ENCODE results near the gene COPG2. TPM values are rescaled to one million over a fixed set of nuclear protein-coding genes. Genes with fewer than 3 reads are reported as not detected.

Gene COPG2
- total RNA-seq, 1 experiment from 2014 or later: 26.0 TPM

- CTCF ChIA-PET: no interaction called here
- H3K27ac ChIP-seq (ENCODE audit: low read length): no peak overlapping the region
- no peaks in the 10 kb centered on the region; the same call in 1 of the 2 replicates for H3K36me3 ChIP-seq (ENCODE audit: control insufficient read depth, insufficient read depth, low read length)
Measured at GRCh38 chr7:130649004-130649790, 19.4 kb downstream of the COPG2 start.

DNA sequence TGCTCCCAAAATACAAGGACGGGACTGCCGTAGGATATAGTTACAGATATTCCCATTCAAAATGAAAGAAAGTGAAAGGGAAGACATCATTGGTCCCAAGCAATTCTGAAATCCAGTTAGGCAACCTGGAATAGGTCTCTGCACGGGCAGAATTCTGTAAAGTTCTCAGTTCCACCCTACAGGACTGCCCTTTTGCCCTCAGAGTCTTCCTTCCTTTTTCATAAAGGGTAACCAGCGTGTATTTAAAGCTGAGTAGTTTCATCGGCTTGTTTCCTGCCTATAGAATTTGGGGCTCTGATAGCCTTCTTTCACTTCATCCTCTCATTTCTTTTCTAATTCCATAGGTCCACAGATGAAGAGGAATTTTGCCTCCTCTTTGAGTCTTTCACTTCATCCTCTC lies 20.0 kb downstream of the COPG2 start:
- no peak overlapping the region for H3K27ac ChIP-seq (ENCODE audit: low read length)
- no TSS peak for BruUV-seq (replicated peaks)
- no peaks in the 10 kb centered on the region; the same call in 1 of the 2 replicates for H3K36me3 ChIP-seq (ENCODE audit: control insufficient read depth, insufficient read depth, low read length)
- CTCF ChIA-PET: no interaction called here
- no peaks in the 10 kb centered on the region for H3K4me1 ChIP-seq (ENCODE audit: control insufficient read depth, insufficient read depth, low read length)
- TF ChIP-seq POLR2AphosphoS5 (IDR thresholded peaks at IDR 0.05; ENCODE audit: low read depth, low read length) (no peak), SIN3A (IDR thresholded peaks at IDR 0.05; ENCODE audit: borderline replicate concordance, insufficient read depth, low read depth, low read length) (no peak), TCF7L2 (IDR thresholded peaks at IDR 0.05; ENCODE audit: low read depth, low read length) (no peak)
- TF ChIP-seq, protein P1, sequence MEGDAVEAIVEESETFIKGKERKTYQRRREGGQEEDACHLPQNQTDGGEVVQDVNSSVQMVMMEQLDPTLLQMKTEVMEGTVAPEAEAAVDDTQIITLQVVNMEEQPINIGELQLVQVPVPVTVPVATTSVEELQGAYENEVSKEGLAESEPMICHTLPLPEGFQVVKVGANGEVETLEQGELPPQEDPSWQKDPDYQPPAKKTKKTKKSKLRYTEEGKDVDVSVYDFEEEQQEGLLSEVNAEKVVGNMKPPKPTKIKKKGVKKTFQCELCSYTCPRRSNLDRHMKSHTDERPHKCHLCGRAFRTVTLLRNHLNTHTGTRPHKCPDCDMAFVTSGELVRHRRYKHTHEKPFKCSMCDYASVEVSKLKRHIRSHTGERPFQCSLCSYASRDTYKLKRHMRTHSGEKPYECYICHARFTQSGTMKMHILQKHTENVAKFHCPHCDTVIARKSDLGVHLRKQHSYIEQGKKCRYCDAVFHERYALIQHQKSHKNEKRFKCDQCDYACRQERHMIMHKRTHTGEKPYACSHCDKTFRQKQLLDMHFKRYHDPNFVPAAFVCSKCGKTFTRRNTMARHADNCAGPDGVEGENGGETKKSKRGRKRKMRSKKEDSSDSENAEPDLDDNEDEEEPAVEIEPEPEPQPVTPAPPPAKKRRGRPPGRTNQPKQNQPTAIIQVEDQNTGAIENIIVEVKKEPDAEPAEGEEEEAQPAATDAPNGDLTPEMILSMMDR (IDR thresholded peaks at IDR 0.05): no peak
- TF ChIP-seq, protein P2, sequence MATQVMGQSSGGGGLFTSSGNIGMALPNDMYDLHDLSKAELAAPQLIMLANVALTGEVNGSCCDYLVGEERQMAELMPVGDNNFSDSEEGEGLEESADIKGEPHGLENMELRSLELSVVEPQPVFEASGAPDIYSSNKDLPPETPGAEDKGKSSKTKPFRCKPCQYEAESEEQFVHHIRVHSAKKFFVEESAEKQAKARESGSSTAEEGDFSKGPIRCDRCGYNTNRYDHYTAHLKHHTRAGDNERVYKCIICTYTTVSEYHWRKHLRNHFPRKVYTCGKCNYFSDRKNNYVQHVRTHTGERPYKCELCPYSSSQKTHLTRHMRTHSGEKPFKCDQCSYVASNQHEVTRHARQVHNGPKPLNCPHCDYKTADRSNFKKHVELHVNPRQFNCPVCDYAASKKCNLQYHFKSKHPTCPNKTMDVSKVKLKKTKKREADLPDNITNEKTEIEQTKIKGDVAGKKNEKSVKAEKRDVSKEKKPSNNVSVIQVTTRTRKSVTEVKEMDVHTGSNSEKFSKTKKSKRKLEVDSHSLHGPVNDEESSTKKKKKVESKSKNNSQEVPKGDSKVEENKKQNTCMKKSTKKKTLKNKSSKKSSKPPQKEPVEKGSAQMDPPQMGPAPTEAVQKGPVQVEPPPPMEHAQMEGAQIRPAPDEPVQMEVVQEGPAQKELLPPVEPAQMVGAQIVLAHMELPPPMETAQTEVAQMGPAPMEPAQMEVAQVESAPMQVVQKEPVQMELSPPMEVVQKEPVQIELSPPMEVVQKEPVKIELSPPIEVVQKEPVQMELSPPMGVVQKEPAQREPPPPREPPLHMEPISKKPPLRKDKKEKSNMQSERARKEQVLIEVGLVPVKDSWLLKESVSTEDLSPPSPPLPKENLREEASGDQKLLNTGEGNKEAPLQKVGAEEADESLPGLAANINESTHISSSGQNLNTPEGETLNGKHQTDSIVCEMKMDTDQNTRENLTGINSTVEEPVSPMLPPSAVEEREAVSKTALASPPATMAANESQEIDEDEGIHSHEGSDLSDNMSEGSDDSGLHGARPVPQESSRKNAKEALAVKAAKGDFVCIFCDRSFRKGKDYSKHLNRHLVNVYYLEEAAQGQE (IDR thresholded peaks at IDR 0.05; ENCODE audit: insufficient read depth in 1 of 2, low read depth in 2 of 2, low read length in 1 of 2): no peak
- no peaks in the 10 kb centered on the region for H3K27me3 ChIP-seq (ENCODE audit: control insufficient read depth, insufficient read depth, low read length)
- no peak overlapping the region for H3K4me3 ChIP-seq (ENCODE audit: low read depth in 2 of 2, low read length in 2 of 2)
- in situ Hi-C loops (cut with HindIII; ENCODE audit: low pct_unique_long_range_greater_than_20kb, low sequenced_read_pairs): no loop called here
- H3K9me3 ChIP-seq (ENCODE audit: control insufficient read depth, insufficient read depth, low read depth, low read length): no peaks in the 10 kb centered on the region
- POLR2A ChIA-PET: no interaction called here
- intact Hi-C loops (cut with micrococcal nuclease; ENCODE audit: unreplicated experiment): no loop called here
- no peak for ATAC-seq
- DNase-seq (ENCODE audit: low read depth, low spot score): no peak

More at GRCh38 chr7:130649004-130649790, 19.4 kb downstream of the COPG2 start:
- ATAC-seq (no peak), DNase-seq (ENCODE audit: low read depth, low spot score) (no peak)
- Histone ChIP-seq H3K4me1 (ENCODE audit: control insufficient read depth, insufficient read depth, low read length) (no peaks in the 10 kb centered on the region), H3K27me3 (ENCODE audit: control insufficient read depth, insufficient read depth, low read length) (no peaks in the 10 kb centered on the region), H3K9me3 (ENCODE audit: control insufficient read depth, insufficient read depth, low read depth, low read length) (no peaks in the 10 kb centered on the region), H3K4me3 (ENCODE audit: low read depth in 2 of 2, low read length in 2 of 2) (no peak overlapping the region)
- in situ Hi-C loops (cut with HindIII; ENCODE audit: low pct_unique_long_range_greater_than_20kb, low sequenced_read_pairs): no loop called here
- no TSS peak for BruUV-seq (replicated peaks)
- POLR2A ChIA-PET: no interaction called here
- intact Hi-C loops (cut with micrococcal nuclease; ENCODE audit: unreplicated experiment): no loop called here
- no peak for TF ChIP-seq POLR2AphosphoS5 (IDR thresholded peaks at IDR 0.05; ENCODE audit: low read depth, low read length)
- no peak for TF ChIP-seq SIN3A (IDR thresholded peaks at IDR 0.05; ENCODE audit: borderline replicate concordance, insufficient read depth, low read depth, low read length)
- no peak for TF ChIP-seq TCF7L2 (IDR thresholded peaks at IDR 0.05; ENCODE audit: low read depth, low read length)
- TF ChIP-seq, protein P1 (IDR thresholded peaks at IDR 0.05): no peak
- TF ChIP-seq, protein P2 (IDR thresholded peaks at IDR 0.05; ENCODE audit: insufficient read depth in 1 of 2, low read depth in 2 of 2, low read length in 1 of 2): no peak

Data from Panc1 (cell line).